ENCODE measurements around the gene SPACA7. TPM values are rescaled to one million over a fixed set of nuclear protein-coding genes. Genes with fewer than 3 reads are reported as not detected.

The SPACA7 gene
- total and polyA plus RNA-seq, 10 of the 15 experiments (the other 5 are each of a cell fraction or from before 2014, with no cell fraction given): not detected

DNA sequence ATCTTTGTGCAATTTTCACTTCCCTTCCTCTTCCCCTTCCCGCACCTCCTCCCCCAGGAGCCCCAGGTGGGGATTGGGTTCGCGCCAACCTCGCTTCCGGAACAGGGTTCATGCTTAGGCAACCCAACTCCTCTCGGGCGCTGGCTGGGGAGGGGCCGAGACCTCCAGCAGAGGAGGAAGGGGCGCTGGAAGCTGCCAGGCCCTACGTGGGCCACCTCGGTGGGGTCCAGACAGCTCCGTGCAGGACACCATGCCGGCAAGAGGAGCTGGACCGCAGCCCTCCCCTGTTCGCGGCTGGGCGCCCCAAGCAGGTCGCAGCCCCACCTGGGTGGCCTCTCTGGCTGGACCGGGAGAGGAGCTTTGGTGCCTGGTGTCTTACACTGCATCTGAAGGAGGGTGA is 91.1 kb downstream of the SPACA7 start:
- H4K20me1 ChIP-seq (ENCODE audit: control insufficient read depth, insufficient read depth): no peaks in the 10 kb centered on the region
- H3K27me3 ChIP-seq (replicated peaks in 1 of 2; ENCODE audit: control insufficient read depth in 2 of 2, insufficient read depth in 2 of 2, low read length in 1 of 2): no peaks in the 10 kb centered on the region
- FAIRE-seq (no peak), DNase-seq (ENCODE audit: low read depth, low spot score) (no peak), ATAC-seq (no peak)
- SMC1A ChIA-PET (ENCODE audit: uncharacterized antibody, unreplicated experiment): no interaction called here
- no peaks in the 10 kb centered on the region for H3K4me1 ChIP-seq (ENCODE audit: control insufficient read depth, insufficient read depth, low read length)
- CTCF ChIA-PET: interaction anchor here (1.3 kb wide), 1 partner anchor 9 kb away, joined by 3 read pairs; no protein-coding TSS in a partner anchor
- no peaks in the 10 kb centered on the region for H3K9me3 ChIP-seq (replicated peaks; ENCODE audit: control insufficient read depth, insufficient read depth, low read length)
- no TSS peak for BruUV-seq (replicated peaks)
- TF ChIP-seq RELB (IDR thresholded peaks at IDR 0.05; ENCODE audit: low read depth): no peak
- no peak for TF ChIP-seq ELK1 (IDR thresholded peaks at IDR 0.05; ENCODE audit: low read depth, low read length)
- no peak for TF ChIP-seq SPI1 (IDR thresholded peaks at IDR 0.05; ENCODE audit: borderline replicate concordance, insufficient read depth, low read depth, low read length)
- no peak for TF ChIP-seq TCF12 (IDR thresholded peaks at IDR 0.05; ENCODE audit: low read depth, low read length)
- no peak for TF ChIP-seq RBBP5 (conservative IDR thresholded peaks at IDR 0.05)
- TF ChIP-seq KLF5 (IDR thresholded peaks at IDR 0.05; ENCODE audit: partially characterized antibody): no peak
- TF ChIP-seq HDAC6 (IDR thresholded peaks at IDR 0.05; ENCODE audit: unreplicated experiment): no peak
- TF ChIP-seq ATF2 (IDR thresholded peaks at IDR 0.05; ENCODE audit: low read length): no peak
- TF ChIP-seq, protein P1, sequence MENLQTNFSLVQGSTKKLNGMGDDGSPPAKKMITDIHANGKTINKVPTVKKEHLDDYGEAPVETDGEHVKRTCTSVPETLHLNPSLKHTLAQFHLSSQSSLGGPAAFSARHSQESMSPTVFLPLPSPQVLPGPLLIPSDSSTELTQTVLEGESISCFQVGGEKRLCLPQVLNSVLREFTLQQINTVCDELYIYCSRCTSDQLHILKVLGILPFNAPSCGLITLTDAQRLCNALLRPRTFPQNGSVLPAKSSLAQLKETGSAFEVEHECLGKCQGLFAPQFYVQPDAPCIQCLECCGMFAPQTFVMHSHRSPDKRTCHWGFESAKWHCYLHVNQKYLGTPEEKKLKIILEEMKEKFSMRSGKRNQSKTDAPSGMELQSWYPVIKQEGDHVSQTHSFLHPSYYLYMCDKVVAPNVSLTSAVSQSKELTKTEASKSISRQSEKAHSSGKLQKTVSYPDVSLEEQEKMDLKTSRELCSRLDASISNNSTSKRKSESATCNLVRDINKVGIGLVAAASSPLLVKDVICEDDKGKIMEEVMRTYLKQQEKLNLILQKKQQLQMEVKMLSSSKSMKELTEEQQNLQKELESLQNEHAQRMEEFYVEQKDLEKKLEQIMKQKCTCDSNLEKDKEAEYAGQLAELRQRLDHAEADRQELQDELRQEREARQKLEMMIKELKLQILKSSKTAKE (IDR thresholded peaks at IDR 0.05; ENCODE audit: low read depth, poor library complexity, severe bottlenecking): no peak
- TF ChIP-seq MEF2B (IDR thresholded peaks at IDR 0.05; ENCODE audit: partially characterized antibody, poor library complexity, severe bottlenecking): no peak
- TF ChIP-seq CHD2 (IDR thresholded peaks at IDR 0.05; ENCODE audit: borderline replicate concordance, low read depth, low read length): no peak
- no peak for TF ChIP-seq TCF3 (IDR thresholded peaks at IDR 0.05; ENCODE audit: borderline replicate concordance, insufficient read depth, low read depth, low read length)
- TF ChIP-seq CHD1 (IDR thresholded peaks at IDR 0.05; ENCODE audit: low read depth, low read length): no peak
- TF ChIP-seq YY1 (IDR thresholded peaks at IDR 0.05; ENCODE audit: low read depth, low read length): no peak
- no peak for TF ChIP-seq POLR2AphosphoS5 (IDR thresholded peaks at IDR 0.05; ENCODE audit: low read length)
- no peaks in the 10 kb centered on the region for H3K36me3 ChIP-seq (ENCODE audit: control insufficient read depth in 2 of 2, insufficient read depth in 2 of 2, low read length in 1 of 2)
- in situ Hi-C loops (cut with MboI): no loop called here
- RAD21 ChIA-PET (ENCODE audit: unreplicated experiment): no interaction called here
- H3K79me2 ChIP-seq (ENCODE audit: control insufficient read depth, insufficient read depth, low read length): no peaks in the 10 kb centered on the region
- no peak overlapping the region for H3K4me2 ChIP-seq (ENCODE audit: control insufficient read depth, insufficient read depth)
- 71% methylated on average over 18 of the region's 19 CpGs for WGBS (ENCODE audit: insufficient coverage, insufficient replicate concordance, low lambda C conversion rate, missing lambda C conversion rate)
- POLR2A ChIA-PET: no interaction called here
- no peak overlapping the region for H3K9ac ChIP-seq (ENCODE audit: control insufficient read depth, insufficient read depth, low read length)
- intact Hi-C loops (cut with micrococcal nuclease; ENCODE audit: unreplicated experiment): no loop called here
- no peak overlapping the region for H3K4me3 ChIP-seq
- no peak overlapping the region for H2AFZ ChIP-seq (ENCODE audit: control insufficient read depth, low read depth, low read length)
- H3K27ac ChIP-seq (ENCODE audit: control insufficient read depth, insufficient read depth): no peak overlapping the region
